GM12874 (cell line): ENCODE results near the gene RNF215.

Experiments
- TF ChIP-seq, protein P1 (sequence below): IDR thresholded peaks from 2 replicates; pipeline ENCODE4 v1.5.1; 2011; ENCODE audit warnings: low read depth, mild to moderate bottlenecking, control low read depth, low read length, moderate library complexity; ENCODE audit not compliant: insufficient read depth

The RNF215 gene

GRCh38 chr22:30348809-30349208 lies 38.4 kb downstream of the RNF215 start:
- TF ChIP-seq, protein P1, sequence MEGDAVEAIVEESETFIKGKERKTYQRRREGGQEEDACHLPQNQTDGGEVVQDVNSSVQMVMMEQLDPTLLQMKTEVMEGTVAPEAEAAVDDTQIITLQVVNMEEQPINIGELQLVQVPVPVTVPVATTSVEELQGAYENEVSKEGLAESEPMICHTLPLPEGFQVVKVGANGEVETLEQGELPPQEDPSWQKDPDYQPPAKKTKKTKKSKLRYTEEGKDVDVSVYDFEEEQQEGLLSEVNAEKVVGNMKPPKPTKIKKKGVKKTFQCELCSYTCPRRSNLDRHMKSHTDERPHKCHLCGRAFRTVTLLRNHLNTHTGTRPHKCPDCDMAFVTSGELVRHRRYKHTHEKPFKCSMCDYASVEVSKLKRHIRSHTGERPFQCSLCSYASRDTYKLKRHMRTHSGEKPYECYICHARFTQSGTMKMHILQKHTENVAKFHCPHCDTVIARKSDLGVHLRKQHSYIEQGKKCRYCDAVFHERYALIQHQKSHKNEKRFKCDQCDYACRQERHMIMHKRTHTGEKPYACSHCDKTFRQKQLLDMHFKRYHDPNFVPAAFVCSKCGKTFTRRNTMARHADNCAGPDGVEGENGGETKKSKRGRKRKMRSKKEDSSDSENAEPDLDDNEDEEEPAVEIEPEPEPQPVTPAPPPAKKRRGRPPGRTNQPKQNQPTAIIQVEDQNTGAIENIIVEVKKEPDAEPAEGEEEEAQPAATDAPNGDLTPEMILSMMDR: no peak

DNA sequence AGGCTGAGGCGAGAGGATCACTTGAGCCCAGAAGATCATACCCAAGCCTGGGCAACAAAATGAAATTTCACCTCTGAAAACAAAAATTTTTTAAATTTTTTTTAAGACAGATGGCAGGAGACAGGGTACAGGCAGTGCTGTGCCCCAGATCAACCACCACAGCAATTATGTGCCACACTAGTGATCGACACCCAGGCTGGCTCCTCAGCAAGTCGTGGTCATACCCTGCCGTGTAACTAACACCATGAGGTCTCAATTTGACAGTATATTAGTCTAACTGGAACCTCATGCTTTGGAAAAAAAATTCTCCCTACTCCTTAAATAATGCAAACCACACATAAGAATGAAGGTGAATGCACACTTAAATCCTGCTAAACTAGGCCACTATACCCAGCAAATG lies 38.8 kb downstream of the RNF215 start:
- TF ChIP-seq, protein P1: no peak

DNA sequence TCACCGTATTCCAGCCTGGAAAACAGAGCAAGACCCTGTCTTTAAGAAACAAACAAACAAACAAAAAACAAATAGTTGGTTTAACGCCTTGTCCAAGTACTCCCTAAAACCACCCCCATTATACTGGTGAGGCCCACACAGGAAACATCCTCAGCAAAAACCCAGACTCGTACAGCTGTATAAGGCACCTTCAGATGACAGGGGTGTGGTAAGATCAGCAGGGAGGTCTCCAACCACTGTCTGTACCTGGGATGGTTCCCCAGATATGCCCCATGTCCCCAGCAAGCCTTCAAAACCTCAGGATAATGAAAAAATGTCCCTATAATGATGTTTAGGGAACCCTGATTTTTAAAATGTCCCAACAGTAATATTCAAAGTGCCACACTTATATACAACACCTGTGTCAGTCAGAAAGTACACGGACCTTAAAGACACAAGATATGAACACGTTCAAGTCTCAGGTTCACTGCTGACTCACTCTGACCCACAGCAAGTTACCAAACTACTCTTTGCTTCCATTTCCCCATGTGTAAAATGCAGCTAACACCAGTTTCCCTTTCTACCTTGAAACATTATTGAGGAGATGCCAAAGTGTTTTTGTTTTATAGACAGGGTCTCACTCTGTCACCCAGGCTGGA lies 39.8 kb downstream of the RNF215 start:
- TF ChIP-seq, protein P1: no peak

GRCh38 chr22:30344447-30345200 lies 42.6 kb downstream of the RNF215 start:
- TF ChIP-seq, protein P1: no peak

DNA sequence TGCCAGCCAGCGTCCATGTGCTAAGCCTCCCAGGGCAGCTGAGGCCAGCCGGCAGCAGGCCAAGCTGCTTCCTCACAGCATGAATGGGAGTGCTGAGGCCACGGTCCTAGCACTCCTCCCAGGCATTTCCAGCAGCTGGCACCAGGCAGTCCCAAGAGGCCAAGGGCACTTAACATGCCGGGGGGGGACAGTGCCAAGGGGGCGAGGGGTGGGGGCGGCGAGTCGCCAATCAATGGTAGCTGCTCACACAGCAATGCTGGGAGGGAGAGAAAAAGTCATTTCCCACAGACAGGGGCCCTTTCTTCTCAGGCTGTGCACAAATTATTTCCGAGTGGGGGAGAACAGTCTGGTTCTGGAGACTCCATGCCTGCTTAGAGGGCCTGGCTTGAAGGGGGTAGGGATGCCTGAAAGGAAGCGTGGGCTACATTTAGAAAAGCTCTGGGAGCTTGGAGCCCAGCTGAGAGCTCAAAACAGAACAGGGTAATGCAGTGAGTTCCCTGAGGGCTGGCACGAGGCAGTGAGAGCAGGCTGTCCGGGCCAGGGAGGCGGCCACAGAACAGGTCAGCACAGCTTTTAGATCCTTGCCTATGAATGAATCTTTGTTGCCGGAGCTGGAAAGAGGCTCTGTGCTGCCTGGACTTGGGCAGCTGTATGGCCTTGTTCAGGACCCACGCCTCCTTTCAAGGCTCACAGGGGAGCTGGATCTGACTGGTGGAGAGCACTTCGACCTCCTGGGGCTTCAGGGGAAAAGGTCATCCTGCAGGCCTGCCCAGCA lies 46.1 kb downstream of the RNF215 start:
- TF ChIP-seq, protein P1: no peak

DNA sequence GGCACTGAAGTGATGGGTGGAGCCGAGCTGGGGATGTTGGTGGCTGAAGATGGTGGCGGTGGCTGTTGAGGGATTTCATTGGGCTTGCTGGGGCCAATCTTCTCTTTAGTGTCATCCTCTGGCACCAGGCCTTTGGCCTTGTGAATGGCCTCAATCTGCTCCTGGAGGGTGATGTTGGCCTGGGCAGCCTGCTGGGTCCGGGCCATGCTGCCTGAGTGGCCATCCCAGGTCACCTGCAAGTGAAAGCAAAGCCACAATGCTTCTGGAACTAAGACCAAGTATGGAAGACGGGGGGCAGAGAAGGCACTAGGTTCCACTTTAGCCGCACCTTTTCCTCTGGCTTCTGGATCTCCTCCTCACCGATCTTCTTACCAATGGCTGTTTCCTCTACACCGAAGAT lies 48.4 kb downstream of the RNF215 start:
- TF ChIP-seq, protein P1: no peak

- TF ChIP-seq, protein P1: no peak
Measured at GRCh38 chr22:30337461-30337778, 49.8 kb downstream of the RNF215 start.
